ENCODE data around the gene HMG20B.

The HMG20B gene

DNA sequence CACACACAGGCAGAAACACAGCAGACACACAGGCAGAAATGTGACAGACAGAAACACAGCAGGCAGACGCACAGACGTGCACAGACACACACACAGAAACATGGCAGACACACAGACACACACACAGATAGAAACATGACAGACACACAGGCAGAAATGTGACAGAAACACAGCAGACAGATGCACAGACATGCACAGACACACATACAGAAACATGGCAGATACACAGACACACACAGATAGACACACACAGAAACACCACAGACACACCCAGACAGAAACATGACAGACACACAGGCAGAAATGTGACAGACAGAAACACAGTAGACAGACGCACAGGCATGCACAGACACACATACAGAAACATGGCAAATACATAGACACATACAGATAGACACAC lies 32.6 kb downstream of the HMG20B start:
- peak overlapping the region; percentile 92 to 96 for H3K27ac ChIP-seq
- DNase-seq (ENCODE audit: low spot score): no peak
- TF ChIP-seq, protein P1, sequence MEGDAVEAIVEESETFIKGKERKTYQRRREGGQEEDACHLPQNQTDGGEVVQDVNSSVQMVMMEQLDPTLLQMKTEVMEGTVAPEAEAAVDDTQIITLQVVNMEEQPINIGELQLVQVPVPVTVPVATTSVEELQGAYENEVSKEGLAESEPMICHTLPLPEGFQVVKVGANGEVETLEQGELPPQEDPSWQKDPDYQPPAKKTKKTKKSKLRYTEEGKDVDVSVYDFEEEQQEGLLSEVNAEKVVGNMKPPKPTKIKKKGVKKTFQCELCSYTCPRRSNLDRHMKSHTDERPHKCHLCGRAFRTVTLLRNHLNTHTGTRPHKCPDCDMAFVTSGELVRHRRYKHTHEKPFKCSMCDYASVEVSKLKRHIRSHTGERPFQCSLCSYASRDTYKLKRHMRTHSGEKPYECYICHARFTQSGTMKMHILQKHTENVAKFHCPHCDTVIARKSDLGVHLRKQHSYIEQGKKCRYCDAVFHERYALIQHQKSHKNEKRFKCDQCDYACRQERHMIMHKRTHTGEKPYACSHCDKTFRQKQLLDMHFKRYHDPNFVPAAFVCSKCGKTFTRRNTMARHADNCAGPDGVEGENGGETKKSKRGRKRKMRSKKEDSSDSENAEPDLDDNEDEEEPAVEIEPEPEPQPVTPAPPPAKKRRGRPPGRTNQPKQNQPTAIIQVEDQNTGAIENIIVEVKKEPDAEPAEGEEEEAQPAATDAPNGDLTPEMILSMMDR (IDR thresholded peaks at IDR 0.05): no peak
- H3K4me3 ChIP-seq: peak overlapping the region; percentile 84

DNA sequence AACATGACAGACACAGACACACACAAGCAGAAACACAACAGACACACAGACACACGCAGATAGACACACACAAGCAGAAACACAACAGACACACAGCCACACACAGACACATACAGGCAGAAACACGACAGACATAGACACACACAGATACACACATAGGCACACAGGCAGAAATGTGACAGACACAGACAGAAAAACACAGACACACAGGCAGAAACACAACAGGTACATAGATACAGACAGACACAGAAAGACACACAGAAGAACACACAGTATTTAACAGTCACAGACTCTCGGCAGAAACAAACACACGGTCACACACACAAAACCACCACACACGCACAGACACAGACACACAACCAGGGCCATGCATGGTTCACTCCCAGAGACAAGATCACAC lies 33.0 kb downstream of the HMG20B start:
- DNase-seq (ENCODE audit: low spot score): no peak
- Histone ChIP-seq H3K27ac (peak overlapping the region; percentile 92 to 96), H3K4me3 (peak overlapping the region; percentile 84)
- TF ChIP-seq, protein P1 (IDR thresholded peaks at IDR 0.05): no peak

GRCh38 chr19:3606174-3606689 lies 33.5 kb downstream of the HMG20B start:
- TF ChIP-seq, protein P1 (IDR thresholded peaks at IDR 0.05): no peak
- Histone ChIP-seq H3K4me3 (peak overlapping the region; percentile 84), H3K27ac (peak overlapping the region; percentile 92 to 96)
- DNase-seq (ENCODE audit: low spot score): no peak

GRCh38 chr19:3606690-3607289 lies 34.0 kb downstream of the HMG20B start, which contains the start of gene TBXA2R:
Gene TBXA2R, minus strand, starts transcription at chr19:3606875. Its CDS starts 6,241 bp downstream, at chr19:3600634.
- DNase-seq (ENCODE audit: low spot score): peak; percentile 92
- H3K27ac ChIP-seq: peak within 1 kb of the TSS; percentile 92 to 96
- TF ChIP-seq, protein P1 (IDR thresholded peaks at IDR 0.05): no peak
- H3K4me3 ChIP-seq: peak within 1 kb of the TSS; percentile 84

GRCh38 chr19:3607303-3608078 lies 34.7 kb downstream of the HMG20B start:
- TF ChIP-seq, protein P1 (IDR thresholded peaks at IDR 0.05): no peak
- DNase-seq (ENCODE audit: low spot score): no peak
- peak overlapping the region; percentile 92 to 96 for H3K27ac ChIP-seq
- peak overlapping the region; percentile 84 for H3K4me3 ChIP-seq

DNA sequence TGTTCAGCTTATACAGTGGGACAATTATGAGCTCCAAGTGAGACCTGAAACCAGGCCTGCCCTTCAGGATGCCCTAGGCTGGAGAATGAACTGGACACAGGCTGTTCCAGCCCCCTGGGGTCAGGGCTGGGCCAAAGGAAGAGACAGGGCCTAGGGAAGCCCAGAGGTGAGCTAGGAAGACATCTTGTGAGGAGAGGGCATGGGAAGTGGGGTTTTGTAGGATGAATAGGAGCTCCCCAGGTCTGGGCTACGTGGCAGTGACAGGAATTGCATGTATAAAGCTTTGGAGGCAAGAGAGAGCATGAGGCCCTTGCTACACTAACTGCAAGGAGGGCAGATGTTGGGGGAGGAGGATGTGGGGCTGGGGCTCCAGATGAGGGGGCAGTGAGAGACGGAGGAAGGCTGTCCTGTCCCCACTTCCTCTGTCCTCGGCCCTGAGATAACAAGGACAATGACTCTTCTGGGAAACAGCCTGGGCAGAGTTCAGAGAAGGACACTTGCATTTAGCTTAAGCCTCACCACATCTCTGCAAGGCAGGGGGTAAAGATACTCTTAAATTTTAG lies 35.4 kb downstream of the HMG20B start:
- no peak for DNase-seq (ENCODE audit: low spot score)
- H3K4me3 ChIP-seq: peak overlapping the region; percentile 84
- TF ChIP-seq, protein P1 (IDR thresholded peaks at IDR 0.05): no peak
- H3K27ac ChIP-seq: peak overlapping the region; percentile 92 to 96

All from coronary artery (tissue), 2 donors.